Heart left ventricle (tissue), 16 donors: ENCODE data around the gene STRA8. TPM values are rescaled to one million over a fixed set of nuclear protein-coding genes. Genes with fewer than 3 reads are reported as not detected.

Experiments
- ATAC-seq, 4 donors: fragments of 200-7000 bp; cut with Tn5 transposase; one replicate each; pipeline ENCODE4 v1.9.1; 2020 to 2022; ENCODE audit warnings: moderate library complexity in 4 of 4, mild to moderate bottlenecking in 3 of 4, moderate number of reproducible peaks in 1 of 4
- DNase-seq, 5 donors: peaks; one replicate each; pipeline ENCODE4 v3.0.0-alpha.2; 2020
- H3K27ac ChIP-seq, 12 donors: fragments of 200-600 bp; sonication (generic) in 4 of 12; one replicate each; pipeline versions ENCODE4 v1.5.0 to v1.8.0; 2016 to 2022; ENCODE audit warnings: mild to moderate bottlenecking in 2 of 12
- H3K27me3 ChIP-seq, 9 donors: fragments of 200-600 bp; sonication (generic) in 2 of 9; one replicate each; pipeline versions ENCODE4 v1.5.1 to v1.8.0; 2016 to 2022; ENCODE audit warnings: mild to moderate bottlenecking in 3 of 9
- H3K36me3 ChIP-seq, 9 donors: fragments of 200-600 bp; sonication (generic) in 2 of 9; one replicate each; pipeline versions ENCODE4 v1.5.0 to v1.8.0; 2018 to 2022; ENCODE audit warnings: mild to moderate bottlenecking in 2 of 9
- H3K4me1 ChIP-seq, 12 donors: fragments of 200-600 bp; sonication (generic) in 4 of 12; one replicate each; pipeline versions ENCODE4 v1.5.0 to v1.8.0; 2016 to 2022; ENCODE audit warnings: mild to moderate bottlenecking in 3 of 12
- H3K4me3 ChIP-seq, 12 donors: fragments of 200-600 bp; sonication (generic) in 4 of 12; one replicate each; pipeline versions ENCODE4 v1.5.0 to v1.8.0; 2017 to 2022; ENCODE audit warnings: mild to moderate bottlenecking in 9 of 12, moderate library complexity in 4 of 12
- H3K9me3 ChIP-seq, 12 donors: fragments of 200-600 bp; sonication (generic) in 4 of 12; one replicate each; pipeline versions ENCODE4 v1.5.0 to v1.8.0; 2016 to 2022; ENCODE audit warnings: mild to moderate bottlenecking in 1 of 12
- CTCF ChIP-seq, 12 donors: fragments of 200-600 bp; sonication (generic) in 4 of 12; IDR thresholded peaks; one replicate each; pipeline versions ENCODE4 v1.5.0 to v1.8.0; 2018 to 2022; ENCODE audit warnings: antibody characterized with exemption in 12 of 12, mild to moderate bottlenecking in 5 of 12
- POLR2A ChIP-seq, 2 donors: fragments of 450-650 bp; IDR thresholded peaks; one replicate each; pipeline ENCODE4 v1.6.1; 2017; ENCODE audit warnings: antibody characterized with exemption in 2 of 2, mild to moderate bottlenecking in 2 of 2, moderate library complexity in 2 of 2
- WGBS, 4 donors: extraction: QIAGEN DNeasy Blood & Tissue Kit in 2 of 4; methylation state at CpG; one replicate each; pipeline versions ENCODE4 v1.1.5 to v1.1.7; 2013 to 2018; 5-methylcytosine and 5-hydroxymethylcytosine counted together
- intact Hi-C, 10 donors: fragments of 100-400 bp; cut with DNase I; formaldehyde crosslinking; loops; one replicate each; pipeline versions ENCODE4 v1.11.1 to v1.14.2; 2022
- polyA plus RNA-seq, 2 donors: library from polyadenylated mRNA; stranded (reverse); fragments of 200-250 nt; gene quantifications; one replicate each; pipeline ENCODE4 v1.2.3, GENCODE V29; 2013
- total RNA-seq, 9 donors: library from RNA; depleted of rRNA in 2 of 9; stranded (reverse); fragments of >200 nt in 2 of 9; fragmentation: NEBNext Ultra II Directional in 3 of 9; extraction: Animal tissue kit (Norgen Biotek cat#: 25700) in 3 of 9; gene quantifications; one replicate each; pipeline versions ENCODE4 v1.1.0 to v1.2.4, GENCODE V29; 2016 to 2023
- donor health status: ischemic (EF 13 %, LVEDD 7.1; RV severe dilation, severe dysfunction).
- donor health status: healthy with polysubstance abuse.
- donor health status: DM: no; HTN: yes; CAD: no.
- donor health status: DM: no; HTN: no; CAD: no.
- donor health status: ischemic (EF 25% LVEDD 6.9; RV normal size, moderate dysfunction).
- donor health status: ischemic (EF 25% LVEDD 5.7; RV mildly dilated, moderate dysfunction).
- donor health status: healthy.
- donor health status: DM: yes; HTN: yes; CAD: no.
- donor health status: ischemic (EF 35%, LVEDD 5.7; RV mildly dilated, moderate dysfunction).
- donor health status: nonischemic (EF 11% LVEDD 7.7; RV severe dilation, severe dysfunction).
- donor health status: DM: yes; HTN: yes; CAD: no.
- donor health status: PGD.
- donor health status: ischemic (EF 29% LVEDD 5.4; RV normal size, mild dysfunction).
- donor health status: nonischemic (EF 23%, LVEDD 6.1; RV moderate dilation, normal function).

Gene STRA8
- total and polyA plus RNA-seq, 11 donors, result not detected

- intact Hi-C loops, result no loop called here
- Histone ChIP-seq H3K9me3 (no peaks in the 10 kb centered on the region), H3K4me1 (no peaks in the 10 kb centered on the region), H3K4me3 (no peak overlapping the region), H3K27ac (no peak overlapping the region), H3K27me3 (peaks cover 0 to 4% (median 0%) of the 10 kb centered on the region in 9 donors), H3K36me3 (no peaks in the 10 kb centered on the region)
- no peak for ATAC-seq
- 90 to 96% (median 94%) methylated on average over 5 of the region's 5 CpGs for WGBS, 4 donors
- DNase-seq, result no peak
- TF ChIP-seq POLR2A (IDR thresholded peaks at IDR 0.05), result no peak
- TF ChIP-seq CTCF (IDR thresholded peaks at IDR 0.05), result no peak
These were observed 2.2 kb downstream of the STRA8 start for GRCh38 chr7:135235841-135236240.

GRCh38 chr7:135236727-135237126, 3.1 kb downstream of the STRA8 start:
- WGBS, 4 donors, result 77 to 82% (median 79%) methylated on average over 2 of the region's 2 CpGs

GRCh38 chr7:135238112-135238744, 4.6 kb downstream of the STRA8 start:
- ATAC-seq (no peak), DNase-seq (no peak)
- H3K27me3 ChIP-seq, result peaks cover 0 to 4% (median 0%) of the 10 kb centered on the region in 9 donors
- no peaks in the 10 kb centered on the region for H3K4me1 ChIP-seq
- TF ChIP-seq CTCF (IDR thresholded peaks at IDR 0.05), result peak in 5 of 12 donors; percentile 13 to 27 (median 14)
- TF ChIP-seq POLR2A (IDR thresholded peaks at IDR 0.05), result no peak
- no peak overlapping the region for H3K4me3 ChIP-seq
- no peak overlapping the region for H3K27ac ChIP-seq
- WGBS, 4 donors, result 86 to 91% (median 87%) methylated on average over 11 of the region's 11 CpGs
- H3K9me3 ChIP-seq, result no peaks in the 10 kb centered on the region
- intact Hi-C loops, result no loop called here
- H3K36me3 ChIP-seq, result no peaks in the 10 kb centered on the region

More at GRCh38 chr7:135236727-135237126, 3.1 kb downstream of the STRA8 start:
- intact Hi-C loops, result no loop called here
- H3K4me1 ChIP-seq, result no peaks in the 10 kb centered on the region
- H3K4me3 ChIP-seq, result no peak overlapping the region
- TF ChIP-seq POLR2A (IDR thresholded peaks at IDR 0.05) (no peak), CTCF (IDR thresholded peaks at IDR 0.05) (no peak)
- no peaks in the 10 kb centered on the region for H3K9me3 ChIP-seq
- ATAC-seq (no peak), DNase-seq (no peak)
- peaks cover 0 to 4% (median 0%) of the 10 kb centered on the region in 9 donors for H3K27me3 ChIP-seq
- H3K36me3 ChIP-seq, result no peaks in the 10 kb centered on the region
- H3K27ac ChIP-seq, result no peak overlapping the region

- intact Hi-C loops, result no loop called here
- H3K4me3 ChIP-seq, result no peak overlapping the region
- DNase-seq (no peak), ATAC-seq (no peak)
- H3K27ac ChIP-seq, result no peak overlapping the region
- H3K27me3 ChIP-seq, result peaks cover 0 to 6% (median 0%) of the 10 kb centered on the region in 9 donors
- H3K9me3 ChIP-seq, result no peaks in the 10 kb centered on the region
- H3K4me1 ChIP-seq, result no peaks in the 10 kb centered on the region
- TF ChIP-seq POLR2A (IDR thresholded peaks at IDR 0.05), result no peak
- no peak for TF ChIP-seq CTCF (IDR thresholded peaks at IDR 0.05)
- 90 to 93% (median 92%) methylated on average over 7 of the region's 7 CpGs for WGBS, 4 donors
- H3K36me3 ChIP-seq, result no peaks in the 10 kb centered on the region
These were observed 5.6 kb downstream of the STRA8 start for GRCh38 chr7:135239263-135239662.
